GM21723 (cell line): Measurements from ENCODE around the gene DPEP1.
"Not testable (repeated sequence)": the region's sequence is repeated elsewhere in the genome, so short reads cannot be mapped to it uniquely, and the experiment has no call there.

ENCODE experiments used
- ATAC-seq: cut with Tn5 transposase; IDR thresholded peaks from one replicate; pipeline ENCODE4 v1.9.1; 2021; ENCODE audit warnings: mild to moderate bottlenecking, moderate library complexity; ENCODE audit not compliant: unreplicated experiment

DPEP1 gene

GRCh38 chr16:89645122-89645521, 31.7 kb downstream of the DPEP1 start:
- no peak for ATAC-seq

DNA sequence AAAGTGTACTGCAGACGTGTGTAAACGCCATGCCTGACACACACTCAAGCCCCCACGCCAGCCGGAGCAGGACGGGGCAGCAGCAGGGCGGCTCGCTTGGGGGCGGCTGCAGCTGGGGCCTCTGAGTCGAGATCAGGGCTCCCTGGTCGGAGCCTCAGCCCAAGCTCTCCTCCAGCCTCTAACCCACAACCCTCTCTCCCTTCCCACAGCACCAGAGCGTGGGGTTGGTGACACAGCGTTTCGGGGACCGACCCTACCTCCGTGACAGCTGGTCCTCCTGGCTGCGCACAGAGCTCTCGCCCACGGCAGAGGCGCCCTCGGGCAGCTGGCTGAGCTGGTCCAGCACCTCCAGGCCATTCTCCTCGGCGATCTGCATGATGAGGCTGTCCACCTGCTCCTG, 32.8 kb downstream of the DPEP1 start:
- no peak for ATAC-seq

DNA sequence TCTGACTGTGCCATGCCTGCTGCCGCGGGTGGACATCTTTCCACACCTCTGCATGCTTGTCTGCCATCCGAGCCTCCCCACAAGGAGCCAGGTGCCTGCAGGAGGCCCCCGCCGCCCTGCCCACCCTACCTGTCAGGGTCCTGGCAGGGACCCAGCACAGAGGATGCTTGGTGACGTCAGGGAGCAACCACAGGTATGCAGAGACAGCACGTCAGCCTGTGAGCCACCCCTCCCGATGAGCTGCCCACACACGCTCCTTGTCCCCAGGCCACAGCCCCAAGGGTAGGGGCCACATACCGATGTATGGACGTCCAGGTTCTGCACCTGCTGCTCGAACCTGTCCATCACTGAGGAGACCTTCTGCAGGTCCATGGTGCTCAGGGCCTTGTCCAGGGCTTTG, 33.5 kb downstream of the DPEP1 start:
- ATAC-seq, result no peak

- no peak for ATAC-seq
These were observed 38.1 kb downstream of the DPEP1 start for GRCh38 chr16:89651584-89651983.

DNA sequence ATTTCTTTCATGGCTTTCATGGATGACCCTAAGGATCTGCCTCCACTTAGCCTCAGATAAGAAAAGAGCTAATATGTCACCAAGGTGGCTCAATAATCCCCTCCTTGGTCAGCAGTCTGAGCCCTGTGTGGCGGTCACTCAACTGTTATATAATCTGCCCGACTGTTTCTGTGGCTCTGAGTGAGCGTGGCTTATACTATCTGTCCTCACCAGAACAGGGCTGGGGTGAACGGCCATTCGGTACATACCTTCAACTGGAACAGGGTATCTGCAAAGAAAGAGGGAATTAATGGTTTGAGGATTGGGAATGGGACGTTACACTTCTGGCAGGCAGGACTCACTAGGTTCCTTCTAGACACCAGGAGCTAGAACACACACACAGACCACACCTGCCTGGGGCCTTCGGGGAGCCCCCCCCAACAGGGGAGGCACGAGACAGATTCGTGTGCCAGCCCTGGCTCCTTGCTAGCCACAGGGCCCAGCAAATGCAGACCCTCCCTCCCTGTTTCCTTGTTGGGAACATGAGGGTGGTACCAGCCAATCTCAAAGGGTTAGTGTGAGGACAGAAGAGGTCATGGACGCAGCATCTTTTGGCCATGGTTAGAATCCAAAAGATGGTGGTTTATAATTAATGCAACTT, 40.3 kb downstream of the DPEP1 start:
- no peak for ATAC-seq

GRCh38 chr16:89655062-89655643, 41.7 kb downstream of the DPEP1 start:
- ATAC-seq, result no peak

GRCh38 chr16:89656435-89657121, 43.1 kb downstream of the DPEP1 start:
- ATAC-seq, result no peak

DNA sequence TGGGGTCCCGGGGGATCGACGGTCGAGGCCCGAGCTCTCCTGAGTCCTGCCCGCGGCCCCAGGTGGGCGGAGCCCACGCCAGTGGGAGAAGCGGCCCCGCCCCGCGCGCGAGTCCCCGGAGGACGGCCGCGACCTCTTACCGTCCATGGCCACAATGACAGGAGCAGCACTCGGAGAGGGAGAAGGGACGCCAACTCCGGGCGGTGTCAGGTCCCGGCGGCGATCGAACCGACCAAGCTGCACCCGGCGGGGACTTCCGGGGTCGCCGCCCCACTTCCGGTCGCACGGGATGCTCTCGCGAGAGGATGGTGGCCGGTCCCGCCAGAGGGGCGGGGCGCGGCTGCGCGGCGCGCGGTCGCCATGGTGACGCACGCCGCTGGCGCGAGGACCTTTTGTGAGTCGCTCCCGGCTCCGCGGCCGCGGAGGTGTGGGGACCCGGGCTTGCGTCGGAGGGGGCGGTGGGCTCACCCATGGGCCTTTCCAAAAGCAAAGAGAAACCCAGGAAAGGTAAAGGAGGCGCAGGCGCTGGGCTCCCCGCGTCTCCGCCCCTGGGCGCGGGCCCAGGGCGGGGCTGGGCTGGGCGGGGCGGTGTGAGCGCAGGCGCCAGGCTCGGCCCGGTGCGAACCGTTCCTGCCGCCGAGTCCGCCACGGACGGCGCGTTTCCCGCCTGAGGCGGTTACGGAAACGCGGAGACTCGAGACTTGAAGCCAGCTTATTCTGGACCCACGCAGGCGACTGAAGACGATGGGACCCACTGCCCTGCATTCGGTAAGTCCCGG, 44.2 kb downstream of the DPEP1 start, which contains the start of the genes CHMP1A and SPATA33:
Gene CHMP1A, minus strand, starts transcription at position 267 of the 779 bp plus-strand sequence. Its CDS starts 120 bp downstream, at position 147.
Gene SPATA33, plus strand, starts transcription at position 395 of the 779 bp plus-strand sequence. Its CDS starts 76 bp downstream, at position 471.
- ATAC-seq, result peak; percentile 90

DNA sequence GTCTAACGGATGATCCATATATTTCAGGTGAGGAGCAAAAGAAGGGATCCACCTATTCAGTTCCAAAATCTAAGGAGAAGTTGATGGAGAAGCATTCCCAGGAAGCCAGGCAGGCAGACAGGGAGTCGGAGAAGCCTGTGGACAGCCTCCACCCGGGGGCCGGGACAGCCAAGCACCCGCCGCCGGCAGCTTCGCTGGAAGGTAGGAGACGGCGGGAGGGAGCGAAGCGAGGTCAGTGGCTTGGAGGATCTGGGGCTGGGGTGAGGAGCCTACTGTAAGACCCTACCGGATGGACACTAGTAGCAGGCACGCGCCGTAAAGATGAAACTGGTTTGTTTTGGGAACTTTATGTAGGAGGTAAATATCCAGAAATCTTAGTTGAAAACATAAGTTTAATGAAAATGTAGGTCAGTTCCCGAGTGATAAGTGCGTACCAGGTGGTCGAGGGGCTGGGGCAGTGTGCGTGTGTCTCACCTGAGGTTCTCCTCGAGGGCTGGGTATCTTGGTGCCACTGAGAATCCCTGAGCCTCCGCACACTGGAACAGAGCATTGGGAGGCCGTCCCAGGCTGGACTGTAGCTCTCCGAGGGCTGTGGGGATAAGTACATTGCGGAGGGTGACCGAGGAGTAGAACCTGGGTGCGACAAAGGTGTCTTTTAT, 44.9 kb downstream of the DPEP1 start:
- no peak for ATAC-seq

DNA sequence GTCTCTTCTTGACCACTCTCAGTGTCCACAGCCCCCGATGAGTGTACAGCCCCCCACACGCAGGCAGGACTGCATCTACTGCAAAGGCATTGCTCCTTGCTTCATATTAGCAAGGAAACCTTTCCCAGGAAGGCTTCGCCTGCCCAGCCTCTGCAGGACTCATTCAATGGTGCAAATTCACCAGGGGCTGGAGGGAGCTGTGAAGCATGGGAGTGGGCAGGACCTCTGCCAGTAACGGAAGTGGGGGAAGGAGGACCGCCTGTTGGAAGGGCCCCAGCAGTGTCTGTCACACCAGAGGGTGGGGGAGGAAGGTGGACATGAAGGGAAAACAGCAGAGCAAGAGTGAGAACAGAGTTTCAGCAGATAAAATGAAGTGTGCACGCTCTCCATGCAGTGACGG, 46.7 kb downstream of the DPEP1 start:
- ATAC-seq, result no peak

GRCh38 chr16:89661215-89661614, 47.8 kb downstream of the DPEP1 start:
- ATAC-seq, result no peak

GRCh38 chr16:89664238-89664637, 50.8 kb downstream of the DPEP1 start:
- not testable (repeated sequence) for ATAC-seq

DNA sequence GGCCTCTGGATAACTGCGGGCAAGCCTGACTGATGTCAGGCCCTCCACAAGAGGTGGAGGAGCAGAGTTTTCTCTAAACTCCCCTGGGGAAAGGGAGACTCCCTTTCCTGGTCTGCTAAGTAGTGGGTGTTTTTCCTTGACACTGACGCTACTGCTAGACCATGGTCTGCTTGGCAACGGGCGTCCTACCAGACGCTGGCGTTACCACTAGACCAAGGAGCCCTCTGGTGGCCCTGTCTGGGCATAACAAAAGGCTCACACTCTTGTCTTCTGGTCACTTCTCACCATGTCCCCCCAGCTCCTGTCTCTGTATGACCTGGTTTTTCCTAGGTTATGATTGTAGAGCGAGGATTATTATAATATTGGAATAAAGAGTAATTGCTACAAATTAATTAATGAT, 53.6 kb downstream of the DPEP1 start:
- not testable (repeated sequence) for ATAC-seq

DNA sequence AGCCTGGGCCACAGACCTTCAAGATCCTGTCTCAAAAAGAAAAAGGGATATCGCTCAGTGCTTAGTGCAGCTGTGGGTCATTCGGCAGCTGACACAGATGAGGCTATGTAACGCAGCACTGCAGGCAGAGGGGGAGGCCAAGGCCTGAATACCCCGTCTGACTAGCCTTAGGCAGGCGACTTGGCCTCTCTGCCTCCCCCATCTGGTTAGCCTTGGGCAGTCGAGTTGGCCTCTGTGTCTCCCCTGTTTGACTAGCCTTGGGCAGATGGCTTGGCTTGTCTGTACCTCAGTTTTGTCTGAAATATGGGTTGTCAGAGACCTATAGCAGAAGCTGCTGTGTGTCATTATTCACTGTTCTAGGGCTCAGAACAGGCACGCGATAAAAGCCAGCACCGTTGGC, 54.2 kb downstream of the DPEP1 start:
- ATAC-seq, result no peak

GRCh38 chr16:89668790-89669158, 55.3 kb downstream of the DPEP1 start:
- ATAC-seq, result no peak

GRCh38 chr16:89669755-89670154, 56.3 kb downstream of the DPEP1 start:
- ATAC-seq, result no peak

DNA sequence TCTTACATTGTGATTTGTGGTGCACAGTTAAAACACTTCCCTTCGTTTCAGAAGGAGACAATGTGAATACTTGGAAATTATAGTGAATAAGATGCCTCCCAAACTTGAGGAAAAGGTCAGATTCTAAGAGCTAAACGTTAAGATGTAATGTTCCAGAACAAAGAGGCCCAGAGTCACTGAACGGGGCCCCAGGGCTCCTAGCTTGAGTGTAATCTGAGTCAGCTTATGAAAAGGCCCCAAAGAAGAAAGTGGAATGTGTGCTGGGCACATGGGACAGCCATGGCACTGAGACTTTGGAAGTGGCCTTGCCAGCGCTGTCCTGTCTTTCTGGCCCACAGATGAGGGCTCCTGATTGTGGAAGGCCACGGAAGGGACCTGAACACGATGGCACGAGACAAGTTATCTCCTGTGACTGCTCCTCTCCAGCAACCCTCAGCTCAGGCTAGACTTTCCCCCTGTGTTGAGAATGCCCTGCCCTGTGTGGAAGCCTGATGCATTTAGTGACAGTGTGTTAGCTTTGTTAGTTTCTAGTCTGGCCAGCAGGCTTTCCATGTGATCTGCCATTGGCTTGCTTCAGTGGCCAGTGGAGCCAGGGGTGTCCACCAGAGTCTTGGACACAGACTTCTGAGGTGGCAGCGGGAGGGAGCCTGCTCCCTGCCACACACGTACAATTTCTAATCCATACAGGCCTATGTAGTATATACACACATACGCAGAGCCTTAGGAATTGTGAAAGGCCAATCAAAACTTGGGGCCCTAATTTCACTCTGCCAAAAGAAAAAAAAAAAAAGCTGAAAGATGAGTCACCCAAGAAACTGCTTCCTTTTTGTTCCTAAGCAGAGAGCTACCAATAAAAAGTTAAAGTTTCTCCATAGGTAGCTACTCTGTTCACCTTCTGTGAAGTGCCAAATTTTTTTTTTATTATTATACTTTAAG, 57.3 kb downstream of the DPEP1 start:
- ATAC-seq, result no peak

- ATAC-seq, result not testable (repeated sequence)
These were observed 58.1 kb downstream of the DPEP1 start for GRCh38 chr16:89671565-89671964.

DNA sequence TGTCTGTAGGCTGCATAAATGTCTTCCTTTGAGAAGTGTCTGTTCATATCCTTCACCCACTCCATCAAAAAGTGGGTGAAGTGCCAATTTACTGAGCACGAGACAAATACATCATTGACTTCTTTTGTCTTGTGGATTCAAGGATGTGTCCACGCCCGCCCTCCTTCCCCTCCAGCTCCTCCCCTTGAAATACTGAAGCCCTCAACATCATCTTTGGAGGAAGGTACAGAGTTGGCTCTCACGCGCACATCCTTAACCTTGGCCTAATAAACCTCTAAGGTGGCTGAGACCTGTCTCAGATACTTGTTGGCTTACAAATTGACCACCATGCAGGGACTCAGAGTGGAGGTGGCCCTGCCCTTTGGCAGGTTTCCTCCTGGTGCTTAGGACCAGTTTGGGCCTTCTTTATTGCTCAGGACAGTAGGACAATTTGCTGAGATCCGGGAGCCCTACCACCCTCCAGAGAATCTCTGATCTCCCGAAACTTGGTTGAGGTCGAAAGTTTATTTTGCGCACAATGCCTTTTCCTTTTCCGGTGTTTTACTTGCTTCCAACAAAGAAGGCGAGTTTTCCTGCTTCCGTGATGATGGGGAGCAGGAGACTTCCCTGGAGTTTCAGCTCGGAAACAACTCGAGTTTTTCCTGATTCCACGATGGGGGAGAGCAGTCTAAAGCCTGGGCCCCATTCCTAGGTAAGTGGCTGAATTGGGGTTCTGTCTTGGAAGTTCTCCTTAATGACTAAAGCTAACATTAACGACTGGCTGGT, 58.9 kb downstream of the DPEP1 start:
- no peak for ATAC-seq
